Measurements from ENCODE around the gene PKHD1.
A peak's percentile ranks its signal among the peaks of the same experiment; 100 is the strongest.

PKHD1 gene

DNA sequence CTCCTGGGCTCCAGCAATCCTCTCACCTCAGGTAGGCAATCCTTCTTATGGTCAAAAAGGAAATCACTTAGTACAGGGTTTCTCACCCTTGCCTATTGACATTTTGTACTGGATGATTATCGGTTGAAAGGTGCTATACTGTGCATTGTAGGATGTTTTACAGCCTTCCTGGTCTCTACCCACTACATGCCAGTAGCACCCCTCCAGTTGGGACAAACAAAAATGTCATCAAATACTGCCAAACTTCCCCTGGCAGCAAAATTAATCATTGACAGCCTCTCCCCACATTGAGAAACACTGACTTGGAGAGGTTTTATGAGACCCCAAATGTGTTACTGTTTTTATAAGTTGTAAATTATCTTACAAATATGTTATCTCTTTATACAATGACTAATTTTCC is 368.1 kb downstream of the PKHD1 start:
- no peak for ATAC-seq

DNA sequence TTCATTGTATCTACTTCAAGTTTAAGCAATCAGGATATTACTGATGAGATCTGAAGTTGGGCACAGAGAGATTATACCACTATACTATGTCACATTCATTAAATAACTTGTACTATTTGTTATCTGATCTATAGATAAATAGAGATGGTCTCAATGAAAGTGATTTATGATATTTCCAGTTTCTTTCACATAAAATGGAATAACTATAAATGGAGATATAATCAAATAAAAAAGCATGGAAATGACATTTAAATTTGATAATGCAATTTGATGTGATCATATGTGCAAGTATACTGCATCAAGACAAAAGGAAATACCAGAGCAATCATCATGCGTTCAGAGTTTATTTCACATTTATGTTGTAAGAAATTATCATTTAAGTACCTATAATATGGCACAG is 368.9 kb downstream of the PKHD1 start:
- TF ChIP-seq ISL1 (CRISPR knock-in tag; IDR thresholded peaks at IDR 0.05) = peak; percentile 91
- TF ChIP-seq CSDC2 (CRISPR knock-in tag; IDR thresholded peaks at IDR 0.05) = no peak
- TF ChIP-seq TCF4 (CRISPR knock-in tag; IDR thresholded peaks at IDR 0.05; ENCODE audit: borderline replicate concordance) = 0 out of 2 replicates have a peak, but pooled peaks have one; percentile 27
- TF ChIP-seq SNAI2 (CRISPR knock-in tag; IDR thresholded peaks at IDR 0.05) = no peak
- no peak for TF ChIP-seq ESRRG (CRISPR knock-in tag; IDR thresholded peaks at IDR 0.05)
- no peak for TF ChIP-seq BACH2 (CRISPR knock-in tag; IDR thresholded peaks at IDR 0.05; ENCODE audit: borderline replicate concordance)
- ATAC-seq = no peak

More for the DNA sequence above, 368.1 kb downstream of the PKHD1 start:
- TF ChIP-seq ZC3H10 (CRISPR knock-in tag; IDR thresholded peaks at IDR 0.05) (no peak), ZNF8 (CRISPR knock-in tag; IDR thresholded peaks at IDR 0.05) (no peak), PPARA (CRISPR knock-in tag; IDR thresholded peaks at IDR 0.05; ENCODE audit: borderline replicate concordance) (no peak), ARNTL (CRISPR knock-in tag; IDR thresholded peaks at IDR 0.05; ENCODE audit: borderline replicate concordance, low read depth) (no peak), GLIS3 (CRISPR knock-in tag; IDR thresholded peaks at IDR 0.05) (no peak), RARB (CRISPR knock-in tag; IDR thresholded peaks at IDR 0.05) (no peak), ISL1 (CRISPR knock-in tag; IDR thresholded peaks at IDR 0.05) (no peak), SNAI2 (CRISPR knock-in tag; IDR thresholded peaks at IDR 0.05) (no peak), TOX (CRISPR knock-in tag; IDR thresholded peaks at IDR 0.05; ENCODE audit: borderline replicate concordance) (no peak), ESRRG (CRISPR knock-in tag; IDR thresholded peaks at IDR 0.05) (no peak), ZNF70 (CRISPR knock-in tag; IDR thresholded peaks at IDR 0.05) (no peak), ZNF565 (CRISPR knock-in tag; conservative IDR thresholded peaks at IDR 0.05; ENCODE audit: low read depth) (no peak)
- TF ChIP-seq, protein P1, sequence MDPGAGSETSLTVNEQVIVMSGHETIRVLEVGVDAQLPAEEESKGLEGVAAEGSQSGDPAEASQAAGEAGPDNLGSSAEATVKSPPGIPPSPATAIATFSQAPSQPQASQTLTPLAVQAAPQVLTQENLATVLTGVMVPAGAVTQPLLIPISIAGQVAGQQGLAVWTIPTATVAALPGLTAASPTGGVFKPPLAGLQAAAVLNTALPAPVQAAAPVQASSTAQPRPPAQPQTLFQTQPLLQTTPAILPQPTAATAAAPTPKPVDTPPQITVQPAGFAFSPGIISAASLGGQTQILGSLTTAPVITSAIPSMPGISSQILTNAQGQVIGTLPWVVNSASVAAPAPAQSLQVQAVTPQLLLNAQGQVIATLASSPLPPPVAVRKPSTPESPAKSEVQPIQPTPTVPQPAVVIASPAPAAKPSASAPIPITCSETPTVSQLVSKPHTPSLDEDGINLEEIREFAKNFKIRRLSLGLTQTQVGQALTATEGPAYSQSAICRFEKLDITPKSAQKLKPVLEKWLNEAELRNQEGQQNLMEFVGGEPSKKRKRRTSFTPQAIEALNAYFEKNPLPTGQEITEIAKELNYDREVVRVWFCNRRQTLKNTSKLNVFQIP (CRISPR knock-in tag; IDR thresholded peaks at IDR 0.05; ENCODE audit: borderline replicate concordance, low read depth) = no peak
- TF ChIP-seq, protein P2, sequence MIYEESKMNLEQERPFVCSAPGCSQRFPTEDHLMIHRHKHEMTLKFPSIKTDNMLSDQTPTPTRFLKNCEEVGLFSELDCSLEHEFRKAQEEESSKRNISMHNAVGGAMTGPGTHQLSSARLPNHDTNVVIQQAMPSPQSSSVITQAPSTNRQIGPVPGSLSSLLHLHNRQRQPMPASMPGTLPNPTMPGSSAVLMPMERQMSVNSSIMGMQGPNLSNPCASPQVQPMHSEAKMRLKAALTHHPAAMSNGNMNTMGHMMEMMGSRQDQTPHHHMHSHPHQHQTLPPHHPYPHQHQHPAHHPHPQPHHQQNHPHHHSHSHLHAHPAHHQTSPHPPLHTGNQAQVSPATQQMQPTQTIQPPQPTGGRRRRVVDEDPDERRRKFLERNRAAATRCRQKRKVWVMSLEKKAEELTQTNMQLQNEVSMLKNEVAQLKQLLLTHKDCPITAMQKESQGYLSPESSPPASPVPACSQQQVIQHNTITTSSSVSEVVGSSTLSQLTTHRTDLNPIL (CRISPR knock-in tag; IDR thresholded peaks at IDR 0.05; ENCODE audit: low read depth) = no peak

DNA sequence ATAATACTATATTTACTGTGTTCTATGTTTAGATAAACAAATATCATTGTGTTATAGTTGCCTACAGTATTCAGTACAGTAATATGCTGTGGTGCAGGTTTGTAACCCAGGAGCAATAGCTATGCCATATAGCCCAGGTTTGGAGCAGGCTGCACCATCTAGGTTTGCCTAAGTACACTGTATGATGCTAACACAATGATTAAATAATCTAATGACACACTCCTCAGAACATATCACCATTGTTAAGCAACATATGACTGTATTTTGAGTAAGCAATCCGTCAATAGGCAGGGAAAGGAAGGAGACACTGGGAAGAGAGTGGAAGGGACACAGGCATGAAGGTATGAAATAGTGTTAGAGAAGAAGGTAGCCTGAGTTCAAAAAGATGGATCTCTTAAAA is 369.9 kb downstream of the PKHD1 start:
- no peak for ATAC-seq
- TF ChIP-seq, protein P3, sequence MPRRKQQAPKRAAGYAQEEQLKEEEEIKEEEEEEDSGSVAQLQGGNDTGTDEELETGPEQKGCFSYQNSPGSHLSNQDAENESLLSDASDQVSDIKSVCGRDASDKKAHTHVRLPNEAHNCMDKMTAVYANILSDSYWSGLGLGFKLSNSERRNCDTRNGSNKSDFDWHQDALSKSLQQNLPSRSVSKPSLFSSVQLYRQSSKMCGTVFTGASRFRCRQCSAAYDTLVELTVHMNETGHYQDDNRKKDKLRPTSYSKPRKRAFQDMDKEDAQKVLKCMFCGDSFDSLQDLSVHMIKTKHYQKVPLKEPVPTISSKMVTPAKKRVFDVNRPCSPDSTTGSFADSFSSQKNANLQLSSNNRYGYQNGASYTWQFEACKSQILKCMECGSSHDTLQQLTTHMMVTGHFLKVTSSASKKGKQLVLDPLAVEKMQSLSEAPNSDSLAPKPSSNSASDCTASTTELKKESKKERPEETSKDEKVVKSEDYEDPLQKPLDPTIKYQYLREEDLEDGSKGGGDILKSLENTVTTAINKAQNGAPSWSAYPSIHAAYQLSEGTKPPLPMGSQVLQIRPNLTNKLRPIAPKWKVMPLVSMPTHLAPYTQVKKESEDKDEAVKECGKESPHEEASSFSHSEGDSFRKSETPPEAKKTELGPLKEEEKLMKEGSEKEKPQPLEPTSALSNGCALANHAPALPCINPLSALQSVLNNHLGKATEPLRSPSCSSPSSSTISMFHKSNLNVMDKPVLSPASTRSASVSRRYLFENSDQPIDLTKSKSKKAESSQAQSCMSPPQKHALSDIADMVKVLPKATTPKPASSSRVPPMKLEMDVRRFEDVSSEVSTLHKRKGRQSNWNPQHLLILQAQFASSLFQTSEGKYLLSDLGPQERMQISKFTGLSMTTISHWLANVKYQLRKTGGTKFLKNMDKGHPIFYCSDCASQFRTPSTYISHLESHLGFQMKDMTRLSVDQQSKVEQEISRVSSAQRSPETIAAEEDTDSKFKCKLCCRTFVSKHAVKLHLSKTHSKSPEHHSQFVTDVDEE (CRISPR knock-in tag; IDR thresholded peaks at IDR 0.05) = no peak
- TF ChIP-seq ARNTL (CRISPR knock-in tag; IDR thresholded peaks at IDR 0.05; ENCODE audit: borderline replicate concordance, low read depth) (no peak), ZNF565 (CRISPR knock-in tag; conservative IDR thresholded peaks at IDR 0.05; ENCODE audit: low read depth) (no peak), ZFP30 (CRISPR knock-in tag; IDR thresholded peaks at IDR 0.05) (no peak), OSR1 (CRISPR knock-in tag; IDR thresholded peaks at IDR 0.05) (no peak), TCF4 (CRISPR knock-in tag; IDR thresholded peaks at IDR 0.05; ENCODE audit: borderline replicate concordance) (no peak), ZNF70 (CRISPR knock-in tag; IDR thresholded peaks at IDR 0.05) (no peak), PPARA (CRISPR knock-in tag; IDR thresholded peaks at IDR 0.05; ENCODE audit: borderline replicate concordance) (no peak), SNAI2 (CRISPR knock-in tag; IDR thresholded peaks at IDR 0.05) (no peak), GLIS3 (CRISPR knock-in tag; IDR thresholded peaks at IDR 0.05) (no peak), RARB (CRISPR knock-in tag; IDR thresholded peaks at IDR 0.05) (no peak), ZC3H10 (CRISPR knock-in tag; IDR thresholded peaks at IDR 0.05) (no peak), ISL1 (CRISPR knock-in tag; IDR thresholded peaks at IDR 0.05) (no peak)
- TF ChIP-seq, protein P4, sequence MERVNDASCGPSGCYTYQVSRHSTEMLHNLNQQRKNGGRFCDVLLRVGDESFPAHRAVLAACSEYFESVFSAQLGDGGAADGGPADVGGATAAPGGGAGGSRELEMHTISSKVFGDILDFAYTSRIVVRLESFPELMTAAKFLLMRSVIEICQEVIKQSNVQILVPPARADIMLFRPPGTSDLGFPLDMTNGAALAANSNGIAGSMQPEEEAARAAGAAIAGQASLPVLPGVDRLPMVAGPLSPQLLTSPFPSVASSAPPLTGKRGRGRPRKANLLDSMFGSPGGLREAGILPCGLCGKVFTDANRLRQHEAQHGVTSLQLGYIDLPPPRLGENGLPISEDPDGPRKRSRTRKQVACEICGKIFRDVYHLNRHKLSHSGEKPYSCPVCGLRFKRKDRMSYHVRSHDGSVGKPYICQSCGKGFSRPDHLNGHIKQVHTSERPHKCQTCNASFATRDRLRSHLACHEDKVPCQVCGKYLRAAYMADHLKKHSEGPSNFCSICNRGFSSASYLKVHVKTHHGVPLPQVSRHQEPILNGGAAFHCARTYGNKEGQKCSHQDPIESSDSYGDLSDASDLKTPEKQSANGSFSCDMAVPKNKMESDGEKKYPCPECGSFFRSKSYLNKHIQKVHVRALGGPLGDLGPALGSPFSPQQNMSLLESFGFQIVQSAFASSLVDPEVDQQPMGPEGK (CRISPR knock-in tag; IDR thresholded peaks at IDR 0.05; ENCODE audit: borderline replicate concordance) = no peak
- TF ChIP-seq, protein P2 (CRISPR knock-in tag; IDR thresholded peaks at IDR 0.05; ENCODE audit: low read depth) = no peak
- TF ChIP-seq, protein P1 (CRISPR knock-in tag; IDR thresholded peaks at IDR 0.05; ENCODE audit: borderline replicate concordance, low read depth) = no peak
